PC-9 (cell line): ENCODE results near the gene SLX9. TPM values are rescaled to one million over a fixed set of nuclear protein-coding genes. Genes with fewer than 3 reads are reported as not detected.

Experiments used
- BruUV-seq: library from RNA; stranded (reverse); fragments of 400-500 nt; replicated peaks from 2 replicates; lab custom pipeline; 2021; lab: Mats Ljungman, UMichigan
- CTCF ChIA-PET: fragments of 300-600 bp; sonication (Branson Sonifier 250); formaldehyde crosslinking; loops from one replicate; lab custom pipeline; 2022; ENCODE audit warnings: antibody characterized with exemption; lab: Charles Lee
- POLR2A ChIA-PET: fragments of 300-600 bp; sonication (Branson Sonifier 250); formaldehyde crosslinking; loops from one replicate; lab custom pipeline; 2022; ENCODE audit warnings: antibody characterized with exemption; ENCODE audit not compliant: unreplicated experiment; lab: Charles Lee
- DNase-seq, 2 experiments: peaks; one replicate each; pipeline versions ENCODE4 v3.0.0 to v3.0.0-alpha.2; 2015 to 2022; ENCODE audit warnings: mixed read lengths in 1 of 2
- H2AFZ ChIP-seq: fragments of 200-600 bp; sonication (generic); 2 replicates; pipeline ENCODE4 v1.8.1; 2017; ENCODE audit warnings: antibody characterized with exemption
- H3F3A ChIP-seq: fragments of 200-600 bp; sonication (generic); 2 replicates; pipeline ENCODE4 v1.8.1; 2017; ENCODE audit warnings: antibody characterized with exemption, mild to moderate bottlenecking, low read depth; ENCODE audit not compliant: insufficient read depth
- H3K27ac ChIP-seq: fragments of 200-600 bp; sonication (generic); 2 replicates; pipeline ENCODE4 v1.6.1; 2016; ENCODE audit warnings: mixed run types
- H3K27me3 ChIP-seq: fragments of 200-600 bp; sonication (generic); 2 replicates; pipeline ENCODE4 v1.6.1; 2016; ENCODE audit warnings: low read depth, mixed run types; ENCODE audit not compliant: insufficient read depth
- H3K36me3 ChIP-seq: fragments of 200-600 bp; sonication (generic); 2 replicates; pipeline ENCODE4 v1.6.1; 2016; ENCODE audit warnings: low read depth, mixed run types
- H3K4me1 ChIP-seq: fragments of 200-600 bp; sonication (generic); replicated peaks from 2 replicates; pipeline ENCODE4 v1.6.1; 2016; ENCODE audit warnings: mixed run types; ENCODE audit not compliant: insufficient read depth
- H3K4me2 ChIP-seq: fragments of 200-600 bp; sonication (generic); 2 replicates; pipeline ENCODE4 v1.6.1; 2017; ENCODE audit warnings: mixed run types
- H3K4me3 ChIP-seq: fragments of 200-600 bp; sonication (generic); 2 replicates; pipeline ENCODE4 v1.6.1; 2016; ENCODE audit warnings: mixed run types
- H3K79me2 ChIP-seq: fragments of 200-600 bp; sonication (generic); 2 replicates; pipeline ENCODE4 v1.6.1; 2017; ENCODE audit warnings: low read depth, mixed run types
- H3K9me2 ChIP-seq: fragments of 200-600 bp; sonication (generic); 2 replicates; pipeline ENCODE4 v1.8.1; 2017; ENCODE audit warnings: mild to moderate bottlenecking; ENCODE audit not compliant: insufficient read depth
- H3K9me3 ChIP-seq: fragments of 200-600 bp; sonication (generic); 2 replicates; pipeline ENCODE4 v1.8.1; 2016; ENCODE audit warnings: low read depth; ENCODE audit not compliant: insufficient read depth
- H4K20me1 ChIP-seq: fragments of 200-600 bp; sonication (generic); 2 replicates; pipeline ENCODE4 v1.8.1; 2017; ENCODE audit not compliant: insufficient read depth
- EZH2 ChIP-seq: fragments of 200-600 bp; sonication (generic); IDR thresholded peaks from 2 replicates; pipeline ENCODE4 v1.8.0; 2017; ENCODE audit warnings: antibody characterized with exemption, low read depth
- intact Hi-C: fragments of 100-400 bp; cut with micrococcal nuclease; formaldehyde crosslinking; loops from one replicate; pipeline ENCODE4 v1.10.0; 2022; ENCODE audit not compliant: unreplicated experiment
- total RNA-seq: library from RNA; stranded (reverse); gene quantifications from 2 replicates; pipeline ENCODE4 v1.2.3, GENCODE V29; 2021
- TF ChIP-seq, protein P1 (sequence below): fragments of 200-600 bp; sonication (generic); conservative IDR thresholded peaks from 2 replicates; pipeline ENCODE4 v1.6.1; 2017; ENCODE audit warnings: mixed run types, antibody characterized with exemption, mild to moderate bottlenecking, moderate library complexity

The SLX9 gene
- total RNA-seq, 1 experiment from 2014 or later = 22.8 TPM

DNA sequence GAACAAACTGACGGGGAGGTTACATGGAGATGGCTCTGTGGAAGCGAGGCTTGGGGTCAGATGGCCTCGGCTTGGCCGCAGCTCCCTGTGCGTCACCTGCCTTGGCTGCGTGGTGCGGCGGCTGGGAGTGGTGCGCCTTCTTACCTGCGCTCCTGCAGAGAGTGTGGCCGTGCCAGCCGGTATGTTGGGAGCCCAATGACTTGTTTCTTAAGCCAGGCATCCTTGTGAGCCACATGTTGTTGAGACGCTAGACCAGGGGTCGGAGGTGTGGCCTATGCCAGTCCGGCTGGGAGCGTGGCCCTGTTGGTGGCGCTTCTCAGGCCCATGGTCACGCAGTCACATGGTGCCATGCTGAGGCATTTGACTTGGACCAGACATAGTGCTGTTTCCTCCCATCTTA is 10.5 kb downstream of the SLX9 start:
- H3K9me3 ChIP-seq = no peaks in the 10 kb centered on the region
- H4K20me1 ChIP-seq = peaks cover 41% of the 10 kb centered on the region
- POLR2A ChIA-PET = no interaction called here
- H3K9me2 ChIP-seq = no peaks in the 10 kb centered on the region
- no peak for DNase-seq
- CTCF ChIA-PET = interaction anchor here (0.6 to 1.3 kb wide), 11 partner anchors 20 to 1425 kb away, joined by 3 to 20 read pairs (median 4); no protein-coding TSS in a partner anchor
- H3K4me3 ChIP-seq = no peak overlapping the region
- no peak overlapping the region for H2AFZ ChIP-seq
- TF ChIP-seq EZH2 = no peak
- TF ChIP-seq, protein P1, sequence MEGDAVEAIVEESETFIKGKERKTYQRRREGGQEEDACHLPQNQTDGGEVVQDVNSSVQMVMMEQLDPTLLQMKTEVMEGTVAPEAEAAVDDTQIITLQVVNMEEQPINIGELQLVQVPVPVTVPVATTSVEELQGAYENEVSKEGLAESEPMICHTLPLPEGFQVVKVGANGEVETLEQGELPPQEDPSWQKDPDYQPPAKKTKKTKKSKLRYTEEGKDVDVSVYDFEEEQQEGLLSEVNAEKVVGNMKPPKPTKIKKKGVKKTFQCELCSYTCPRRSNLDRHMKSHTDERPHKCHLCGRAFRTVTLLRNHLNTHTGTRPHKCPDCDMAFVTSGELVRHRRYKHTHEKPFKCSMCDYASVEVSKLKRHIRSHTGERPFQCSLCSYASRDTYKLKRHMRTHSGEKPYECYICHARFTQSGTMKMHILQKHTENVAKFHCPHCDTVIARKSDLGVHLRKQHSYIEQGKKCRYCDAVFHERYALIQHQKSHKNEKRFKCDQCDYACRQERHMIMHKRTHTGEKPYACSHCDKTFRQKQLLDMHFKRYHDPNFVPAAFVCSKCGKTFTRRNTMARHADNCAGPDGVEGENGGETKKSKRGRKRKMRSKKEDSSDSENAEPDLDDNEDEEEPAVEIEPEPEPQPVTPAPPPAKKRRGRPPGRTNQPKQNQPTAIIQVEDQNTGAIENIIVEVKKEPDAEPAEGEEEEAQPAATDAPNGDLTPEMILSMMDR = no peak
- H3K27me3 ChIP-seq = no peaks in the 10 kb centered on the region
- no TSS peak for BruUV-seq
- no peak overlapping the region for H3K4me2 ChIP-seq
- no peaks in the 10 kb centered on the region for H3K36me3 ChIP-seq
- no peaks in the 10 kb centered on the region for H3K4me1 ChIP-seq
- no peak overlapping the region for H3K27ac ChIP-seq
- intact Hi-C loops = no loop called here
- H3K79me2 ChIP-seq = peaks cover 15% of the 10 kb centered on the region
- no peaks in the 10 kb centered on the region for H3F3A ChIP-seq

DNA sequence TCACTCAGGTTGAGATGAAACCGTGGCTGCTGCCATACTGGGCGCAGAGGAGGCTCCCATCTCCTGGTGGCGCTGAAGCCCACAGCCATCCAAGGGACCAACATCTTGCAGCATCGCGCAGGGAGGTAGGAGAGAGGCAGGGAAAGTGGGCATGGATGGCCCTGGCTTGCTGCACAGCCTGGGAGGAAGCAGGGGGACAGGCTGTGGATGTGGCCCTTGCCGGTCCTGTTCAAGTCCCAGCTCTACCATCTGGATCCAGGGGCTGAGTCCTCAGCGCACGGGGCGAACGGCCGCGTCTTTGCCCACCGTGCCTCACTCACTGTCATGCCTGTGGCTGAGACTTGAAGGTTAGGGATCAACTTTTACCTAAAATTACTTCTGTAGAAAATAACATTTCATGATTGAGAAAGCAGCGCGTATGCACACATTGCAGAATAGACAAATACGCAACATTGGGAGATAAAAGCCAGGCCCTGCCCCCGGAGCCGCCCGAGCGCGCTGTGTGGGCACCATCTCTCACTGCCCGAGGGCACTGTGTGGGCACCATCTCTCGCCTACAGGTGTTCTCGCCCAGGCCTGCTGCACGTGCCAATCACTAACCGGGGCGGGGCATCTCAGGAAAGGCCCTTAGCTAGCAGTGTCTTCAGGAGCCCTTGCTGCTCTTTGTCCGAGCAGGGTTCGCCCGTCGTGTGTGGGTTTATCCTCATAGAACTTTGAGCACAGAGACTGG is 11.5 kb downstream of the SLX9 start:
- POLR2A ChIA-PET = no interaction called here
- Histone ChIP-seq H3K9me3 (no peaks in the 10 kb centered on the region), H3F3A (no peaks in the 10 kb centered on the region), H2AFZ (no peak overlapping the region), H3K27ac (no peak overlapping the region), H3K4me3 (no peak overlapping the region), H3K27me3 (no peaks in the 10 kb centered on the region), H3K9me2 (no peaks in the 10 kb centered on the region), H3K36me3 (no peaks in the 10 kb centered on the region), H4K20me1 (peaks cover 37% of the 10 kb centered on the region), H3K79me2 (peaks cover 15% of the 10 kb centered on the region), H3K4me2 (no peak overlapping the region), H3K4me1 (no peaks in the 10 kb centered on the region)
- intact Hi-C loops = no loop called here
- DNase-seq = no peak
- CTCF ChIA-PET = interaction anchor here (0.6 kb wide), 1 partner anchor 10 kb away, joined by 8 read pairs; no protein-coding TSS in a partner anchor
- BruUV-seq = no TSS peak
- TF ChIP-seq, protein P1 = no peak
- no peak for TF ChIP-seq EZH2

DNA sequence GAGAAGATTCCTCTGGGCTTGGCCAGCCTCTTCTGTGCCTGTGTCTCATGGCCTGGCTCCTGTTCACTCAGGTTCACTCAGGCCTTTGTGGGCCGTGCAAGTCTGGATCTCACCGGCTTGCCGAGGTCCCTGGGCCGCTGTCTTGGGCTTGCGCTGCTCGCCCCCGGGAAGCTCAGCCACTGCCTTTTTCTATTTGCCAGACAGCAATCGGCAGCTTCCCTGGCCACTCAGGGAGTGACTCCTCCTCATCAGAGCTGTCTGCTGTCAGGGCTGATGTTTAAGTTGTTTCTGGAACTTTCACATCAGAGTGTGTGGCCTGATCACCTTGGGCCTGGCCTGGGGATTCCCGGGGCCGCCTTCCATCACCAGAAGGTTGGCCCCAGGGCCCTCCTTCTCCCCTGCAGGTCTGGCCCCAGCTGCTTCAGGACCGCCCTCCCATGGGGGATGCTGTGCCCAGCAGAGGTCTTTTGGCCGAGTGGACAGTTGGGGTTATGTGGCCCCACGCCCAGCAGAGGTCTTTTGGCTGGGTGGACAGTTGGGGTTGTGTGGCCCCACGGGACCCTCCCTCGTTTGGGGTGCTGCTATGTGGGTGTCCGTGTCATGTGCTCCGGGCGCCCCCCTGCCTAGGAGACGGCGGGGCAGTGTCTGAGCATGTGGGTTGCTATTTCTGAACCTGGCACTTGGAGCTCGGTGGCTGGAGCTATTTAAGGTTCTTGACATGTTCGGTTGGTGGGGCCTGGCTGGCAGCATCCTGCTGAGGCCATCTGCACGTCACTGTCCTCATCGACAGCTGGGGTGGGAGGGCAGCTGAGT is 12.5 kb downstream of the SLX9 start:
- H3K27me3 ChIP-seq = no peaks in the 10 kb centered on the region
- H4K20me1 ChIP-seq = peaks cover 37% of the 10 kb centered on the region
- H3K36me3 ChIP-seq = no peaks in the 10 kb centered on the region
- ChIA-PET CTCF (interaction anchor here (0.6 kb wide), 1 partner anchor 11 kb away, joined by 8 read pairs; no protein-coding TSS in a partner anchor), POLR2A (no interaction called here)
- no peak overlapping the region for H3K4me2 ChIP-seq
- intact Hi-C loops = no loop called here
- no peaks in the 10 kb centered on the region for H3K9me3 ChIP-seq
- H3K27ac ChIP-seq = no peak overlapping the region
- H3K4me1 ChIP-seq = no peaks in the 10 kb centered on the region
- H3K4me3 ChIP-seq = no peak overlapping the region
- H3F3A ChIP-seq = no peaks in the 10 kb centered on the region
- peaks cover 15% of the 10 kb centered on the region for H3K79me2 ChIP-seq
- no peaks in the 10 kb centered on the region for H3K9me2 ChIP-seq
- no peak overlapping the region for H2AFZ ChIP-seq
- no peak for DNase-seq
- BruUV-seq = no TSS peak
- no peak for TF ChIP-seq EZH2
- TF ChIP-seq, protein P1 = no peak
